Measurements from ENCODE around the gene SORCS1. TPM values are rescaled to one million over a fixed set of nuclear protein-coding genes. Genes with fewer than 3 reads are reported as not detected.
A peak's percentile ranks its signal among the peaks of the same experiment; 100 is the strongest.

SORCS1 gene
- total RNA-seq, 4 donors from 2014 or later = 34.3 to 85.0 (median 49.3) TPM

GRCh38 chr10:106830006-106830405 lies 334.5 kb downstream of the SORCS1 start:
- peaks cover 0 to 5% (median 0%) of the 10 kb centered on the region in 4 donors for H3K4me1 ChIP-seq
- no peak overlapping the region for H3K27ac ChIP-seq
- 83 to 85% methylated on average over 2 of the region's 2 CpGs for WGBS, 2 donors
- no peak overlapping the region for H3K4me3 ChIP-seq
- H3K9me3 ChIP-seq = no peaks in the 10 kb centered on the region
- DNase-seq (ENCODE audit: low spot score in 2 of 2) = no peak
- no peaks in the 10 kb centered on the region for H3K36me3 ChIP-seq
- TF ChIP-seq EP300 (IDR thresholded peaks at IDR 0.05) = no peak
- no peak for TF ChIP-seq POLR2A (IDR thresholded peaks at IDR 0.05)
- TF ChIP-seq CTCF (IDR thresholded peaks at IDR 0.05) = no peak
- H3K27me3 ChIP-seq = no peaks in the 10 kb centered on the region

GRCh38 chr10:106826716-106827115 lies 337.8 kb downstream of the SORCS1 start:
- H3K9me3 ChIP-seq = no peaks in the 10 kb centered on the region
- 0 to 18% methylated on average over 1 of the region's 1 CpG for WGBS, 2 donors
- H3K27ac ChIP-seq = no peak overlapping the region
- H3K27me3 ChIP-seq = no peaks in the 10 kb centered on the region
- no peaks in the 10 kb centered on the region for H3K36me3 ChIP-seq
- H3K4me3 ChIP-seq = no peak overlapping the region
- TF ChIP-seq POLR2A (IDR thresholded peaks at IDR 0.05) = no peak
- TF ChIP-seq EP300 (IDR thresholded peaks at IDR 0.05) = no peak
- TF ChIP-seq CTCF (IDR thresholded peaks at IDR 0.05) = no peak
- H3K4me1 ChIP-seq = no peaks in the 10 kb centered on the region
- no peak for DNase-seq (ENCODE audit: low spot score in 2 of 2)

- no peaks in the 10 kb centered on the region for H3K9me3 ChIP-seq
- H3K36me3 ChIP-seq = no peaks in the 10 kb centered on the region
- TF ChIP-seq POLR2A (IDR thresholded peaks at IDR 0.05) (no peak), CTCF (IDR thresholded peaks at IDR 0.05) (no peak), EP300 (IDR thresholded peaks at IDR 0.05) (no peak)
- DNase-seq (ENCODE audit: low spot score in 2 of 2) = no peak
- no peaks in the 10 kb centered on the region for H3K27me3 ChIP-seq
- H3K4me3 ChIP-seq = no peak overlapping the region
- 50 to 67% methylated on average over 10 of the region's 10 CpGs for WGBS, 2 donors
- peak overlapping the region in 2 of 4 donors; percentile 3 to 21 for H3K27ac ChIP-seq
- no peaks in the 10 kb centered on the region for H3K4me1 ChIP-seq
Measured at GRCh38 chr10:106825576-106826364, 338.7 kb downstream of the SORCS1 start.

- no peak for DNase-seq (ENCODE audit: low spot score in 2 of 2)
- H3K27me3 ChIP-seq = no peaks in the 10 kb centered on the region
- WGBS, 2 donors = 79 to 84% methylated on average over 3 of the region's 3 CpGs
- H3K9me3 ChIP-seq = no peaks in the 10 kb centered on the region
- TF ChIP-seq EP300 (IDR thresholded peaks at IDR 0.05) (no peak), CTCF (IDR thresholded peaks at IDR 0.05) (no peak)
- H3K4me1 ChIP-seq = peaks cover 0 to 34% (median 9%) of the 10 kb centered on the region in 4 donors
- H3K4me3 ChIP-seq = no peak overlapping the region
- no peaks in the 10 kb centered on the region for H3K36me3 ChIP-seq
- H3K27ac ChIP-seq = no peak overlapping the region
Measured at GRCh38 chr10:106820579-106820978, 343.9 kb downstream of the SORCS1 start.

- H3K36me3 ChIP-seq = no peaks in the 10 kb centered on the region
- H3K9me3 ChIP-seq = no peaks in the 10 kb centered on the region
- no peak overlapping the region for H3K27ac ChIP-seq
- H3K4me3 ChIP-seq = no peak overlapping the region
- peaks cover 0 to 41% (median 9%) of the 10 kb centered on the region in 4 donors for H3K4me1 ChIP-seq
- no peak for TF ChIP-seq POLR2A (IDR thresholded peaks at IDR 0.05)
- TF ChIP-seq CTCF (IDR thresholded peaks at IDR 0.05) = no peak
- TF ChIP-seq EP300 (IDR thresholded peaks at IDR 0.05) = no peak
- 73 to 83% methylated on average over 4 of the region's 4 CpGs for WGBS, 2 donors
- DNase-seq (ENCODE audit: low spot score in 2 of 2) = no peak
- no peaks in the 10 kb centered on the region for H3K27me3 ChIP-seq
Measured at GRCh38 chr10:106819490-106819889, 345.0 kb downstream of the SORCS1 start.

Measured in tibial nerve (tissue), 4 donors.